Effector memory CD4-positive, alpha-beta T cell (primary cell): ENCODE measurements around the gene SMYD1.

ENCODE experiments used
- DNase-seq, 3 donors: peaks; one replicate each; pipeline ENCODE4 v3.0.0-alpha.2; 2020
- H3K27ac ChIP-seq: 2 replicates; pipeline ENCODE4 v1.7.0; 2013; ENCODE audit warnings: mild to moderate bottlenecking, low read length, moderate library complexity; ENCODE audit not compliant: insufficient read depth, poor library complexity, severe bottlenecking
- H3K27me3 ChIP-seq: replicated peaks from 2 replicates; pipeline ENCODE4 v1.7.0; 2013; ENCODE audit warnings: mild to moderate bottlenecking, low read length; ENCODE audit not compliant: insufficient read depth, control insufficient read depth, poor library complexity, severe bottlenecking
- H3K36me3 ChIP-seq: 2 replicates; pipeline ENCODE4 v1.7.0; 2013; ENCODE audit warnings: mild to moderate bottlenecking, low read length, moderate library complexity; ENCODE audit not compliant: control insufficient read depth, insufficient read depth
- H3K4me1 ChIP-seq: 2 replicates; pipeline ENCODE4 v1.7.0; 2013; ENCODE audit warnings: low read length, mild to moderate bottlenecking; ENCODE audit not compliant: control insufficient read depth, insufficient read depth, poor library complexity, severe bottlenecking
- H3K4me3 ChIP-seq: 2 replicates; pipeline ENCODE4 v1.7.0; 2013; ENCODE audit warnings: low read length, low read depth, mild to moderate bottlenecking; ENCODE audit not compliant: insufficient read depth, poor library complexity, severe bottlenecking
- H3K9me3 ChIP-seq: 2 replicates; pipeline ENCODE4 v1.7.0; 2013; ENCODE audit warnings: mild to moderate bottlenecking, low read length, moderate library complexity; ENCODE audit not compliant: control insufficient read depth

The SMYD1 gene

DNA sequence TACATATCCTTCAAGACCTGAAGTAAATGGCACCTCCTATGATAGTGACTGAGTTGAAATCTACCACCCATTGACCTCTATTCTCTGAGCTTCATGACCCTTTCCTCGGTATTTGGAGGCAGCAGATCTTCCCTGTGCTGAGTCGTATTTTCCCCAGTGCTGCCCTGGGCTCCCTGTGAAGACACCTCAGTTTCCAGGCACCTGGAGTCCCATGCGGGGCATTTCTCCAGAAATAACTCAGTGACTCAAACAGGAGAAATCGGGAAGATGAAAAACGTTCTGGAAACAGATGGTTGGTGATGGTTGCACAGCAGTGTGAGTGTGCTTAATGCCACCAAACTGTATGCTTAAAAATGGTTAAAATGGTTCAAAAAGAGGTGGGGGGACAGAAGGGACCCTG lies 18.0 kb downstream of the SMYD1 start:
- Histone ChIP-seq H3K4me3 (no peak overlapping the region), H3K27ac (no peak overlapping the region), H3K4me1 (no peaks in the 10 kb centered on the region)

DNA sequence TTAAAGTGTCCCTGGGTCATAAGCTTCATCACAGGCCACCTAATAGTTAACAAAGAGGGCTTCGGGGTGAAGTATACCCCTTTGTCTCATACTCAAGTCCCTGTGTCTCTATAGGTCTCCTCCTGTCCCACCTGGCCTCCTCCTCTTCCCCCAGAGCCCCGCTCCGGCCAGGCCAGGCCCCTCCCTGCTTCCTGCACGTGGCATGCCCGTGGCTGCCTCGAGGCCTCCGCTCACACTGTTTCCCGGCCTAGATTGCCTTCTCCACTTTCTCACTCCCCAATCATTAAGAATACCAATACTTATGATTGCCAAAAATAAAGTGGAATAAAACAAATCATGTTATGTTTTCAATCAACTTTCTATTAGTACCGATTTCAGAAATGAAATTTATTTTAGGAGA lies 18.8 kb downstream of the SMYD1 start:
- H3K4me3 ChIP-seq: no peak overlapping the region
- no peak for DNase-seq
- no peaks in the 10 kb centered on the region for H3K9me3 ChIP-seq
- H3K27me3 ChIP-seq: no peaks in the 10 kb centered on the region
- H3K27ac ChIP-seq: no peak overlapping the region
- no peaks in the 10 kb centered on the region for H3K4me1 ChIP-seq
- H3K36me3 ChIP-seq: no peaks in the 10 kb centered on the region

More for the DNA sequence above, 18.0 kb downstream of the SMYD1 start:
- Histone ChIP-seq H3K36me3 (no peaks in the 10 kb centered on the region), H3K27me3 (no peaks in the 10 kb centered on the region), H3K9me3 (no peaks in the 10 kb centered on the region)
- no peak for DNase-seq

DNA sequence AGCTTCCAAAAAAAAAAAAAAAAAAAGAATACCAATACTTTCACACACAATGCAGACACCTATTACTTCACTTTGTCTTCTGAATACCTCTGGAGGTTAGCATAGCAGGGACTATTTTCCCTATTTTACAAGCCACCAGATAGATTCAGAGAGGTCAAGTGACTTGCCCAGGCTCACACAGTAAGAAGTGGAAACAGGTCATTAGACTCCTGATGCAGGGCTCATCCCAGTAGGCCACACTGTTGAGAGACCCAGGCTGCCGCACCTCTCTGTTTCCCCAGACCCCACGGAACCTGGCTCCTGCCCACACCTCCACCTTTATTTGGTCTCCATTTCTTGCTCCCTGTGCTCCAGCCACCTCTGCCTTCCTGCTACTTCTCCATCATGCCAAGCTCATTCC lies 19.4 kb downstream of the SMYD1 start:
- no peaks in the 10 kb centered on the region for H3K9me3 ChIP-seq
- no peaks in the 10 kb centered on the region for H3K36me3 ChIP-seq
- no peak overlapping the region for H3K4me3 ChIP-seq
- no peaks in the 10 kb centered on the region for H3K27me3 ChIP-seq
- H3K27ac ChIP-seq: no peak overlapping the region
- no peak for DNase-seq
- no peaks in the 10 kb centered on the region for H3K4me1 ChIP-seq

DNA sequence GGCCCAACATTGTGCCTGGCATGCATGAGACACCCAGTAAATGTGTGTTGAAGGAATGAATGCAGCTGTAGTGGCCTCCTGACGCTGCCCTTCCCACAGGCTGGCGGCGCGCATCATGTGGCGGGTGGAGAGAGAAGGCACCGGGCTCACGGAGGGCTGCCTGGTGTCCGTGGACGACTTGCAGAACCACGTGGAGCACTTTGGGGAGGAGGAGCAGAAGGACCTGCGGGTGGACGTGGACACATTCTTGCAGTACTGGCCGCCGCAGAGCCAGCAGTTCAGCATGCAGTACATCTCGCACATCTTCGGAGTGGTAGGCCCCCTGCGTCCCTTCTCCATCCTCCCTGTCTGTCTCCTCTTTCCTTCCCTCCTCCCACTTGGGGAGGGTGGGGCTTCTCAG lies 20.1 kb downstream of the SMYD1 start:
- no peak for DNase-seq
- Histone ChIP-seq H3K9me3 (no peaks in the 10 kb centered on the region), H3K27ac (no peak overlapping the region), H3K36me3 (no peaks in the 10 kb centered on the region), H3K4me1 (no peaks in the 10 kb centered on the region), H3K4me3 (no peak overlapping the region), H3K27me3 (no peaks in the 10 kb centered on the region)

DNA sequence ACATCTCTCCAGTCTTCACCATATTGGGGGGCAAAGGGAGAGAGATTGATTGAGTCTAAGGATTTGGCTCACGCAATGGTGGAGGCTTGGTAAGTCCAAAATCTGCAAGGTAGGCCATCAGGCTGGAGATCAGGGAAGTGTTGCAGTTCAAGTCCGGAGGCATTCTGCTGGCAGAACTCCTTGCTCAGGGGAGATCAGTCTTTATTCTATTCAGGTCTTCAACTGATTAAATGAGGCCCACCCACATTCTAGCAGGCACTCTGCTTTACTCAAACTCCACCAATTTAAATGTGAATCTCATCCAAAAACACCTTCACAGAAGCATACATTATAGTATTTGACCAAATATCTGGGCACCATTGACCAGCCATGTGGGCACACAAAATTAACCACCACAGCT lies 21.4 kb downstream of the SMYD1 start:
- no peak for DNase-seq
- no peak overlapping the region for H3K27ac ChIP-seq
- H3K4me1 ChIP-seq: no peaks in the 10 kb centered on the region
- H3K36me3 ChIP-seq: no peaks in the 10 kb centered on the region
- H3K9me3 ChIP-seq: no peaks in the 10 kb centered on the region
- H3K27me3 ChIP-seq: no peaks in the 10 kb centered on the region
- no peak overlapping the region for H3K4me3 ChIP-seq

DNA sequence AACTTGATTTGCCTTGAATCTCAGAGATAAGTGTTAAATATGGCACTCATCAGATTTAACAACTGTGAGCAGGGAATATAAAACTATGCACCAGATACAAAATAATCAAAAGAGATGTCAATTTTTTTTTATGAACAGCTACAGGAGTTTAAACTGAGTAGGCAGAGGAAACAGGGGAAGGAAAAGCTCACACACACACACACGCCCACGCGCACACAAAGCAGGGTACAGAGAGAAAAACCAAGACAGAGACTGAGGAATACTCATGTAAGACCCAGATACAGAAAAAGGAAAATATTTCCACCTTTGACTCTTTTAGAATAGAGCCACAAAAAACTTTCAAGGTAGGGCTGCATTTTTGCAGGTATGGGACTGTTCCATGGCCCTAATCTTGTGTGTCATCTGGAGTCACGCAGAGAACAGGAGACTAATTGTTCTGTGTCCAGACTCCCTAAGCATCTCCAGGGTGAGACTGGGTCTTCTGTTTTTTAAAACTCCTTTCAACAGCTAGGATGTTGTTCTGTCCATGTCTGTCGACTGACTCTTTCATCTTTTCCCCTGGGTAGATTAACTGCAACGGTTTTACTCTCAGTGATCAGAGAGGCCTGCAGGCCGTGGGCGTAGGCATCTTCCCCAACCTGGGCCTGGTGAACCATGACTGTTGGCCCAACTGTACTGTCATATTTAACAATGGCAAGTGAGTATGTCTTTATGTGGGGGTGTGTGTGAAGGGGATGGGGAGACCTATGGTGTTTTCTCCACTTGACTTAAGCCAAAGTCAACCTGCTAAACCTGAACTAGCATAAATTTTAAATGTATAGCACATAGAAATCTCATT lies 23.0 kb downstream of the SMYD1 start:
- no peaks in the 10 kb centered on the region for H3K9me3 ChIP-seq
- no peak overlapping the region for H3K4me3 ChIP-seq
- no peaks in the 10 kb centered on the region for H3K36me3 ChIP-seq
- no peaks in the 10 kb centered on the region for H3K4me1 ChIP-seq
- no peak overlapping the region for H3K27ac ChIP-seq
- no peaks in the 10 kb centered on the region for H3K27me3 ChIP-seq
- no peak for DNase-seq

DNA sequence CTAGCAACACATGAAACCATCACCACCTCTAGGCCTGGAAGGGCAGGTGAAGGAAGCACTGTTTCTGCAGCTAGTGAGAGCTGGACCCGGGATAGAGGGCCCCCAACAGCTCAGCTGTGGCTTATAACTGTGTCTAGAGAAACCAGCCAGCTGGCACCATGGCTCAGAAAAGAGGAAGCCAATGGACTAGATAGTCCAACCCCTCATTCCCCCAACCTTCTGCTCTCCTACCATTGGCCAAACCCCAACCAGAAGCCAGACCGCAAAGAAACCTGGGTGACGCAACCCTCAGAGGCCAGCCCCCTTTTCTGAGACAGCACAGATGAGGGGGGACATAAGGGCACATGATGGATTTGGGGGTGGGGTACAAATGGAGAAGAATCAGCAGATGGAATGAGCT lies 24.3 kb downstream of the SMYD1 start:
- Histone ChIP-seq H3K4me1 (no peaks in the 10 kb centered on the region), H3K27me3 (no peaks in the 10 kb centered on the region), H3K27ac (no peak overlapping the region), H3K9me3 (no peaks in the 10 kb centered on the region), H3K36me3 (no peaks in the 10 kb centered on the region), H3K4me3 (no peak overlapping the region)
- DNase-seq: no peak

DNA sequence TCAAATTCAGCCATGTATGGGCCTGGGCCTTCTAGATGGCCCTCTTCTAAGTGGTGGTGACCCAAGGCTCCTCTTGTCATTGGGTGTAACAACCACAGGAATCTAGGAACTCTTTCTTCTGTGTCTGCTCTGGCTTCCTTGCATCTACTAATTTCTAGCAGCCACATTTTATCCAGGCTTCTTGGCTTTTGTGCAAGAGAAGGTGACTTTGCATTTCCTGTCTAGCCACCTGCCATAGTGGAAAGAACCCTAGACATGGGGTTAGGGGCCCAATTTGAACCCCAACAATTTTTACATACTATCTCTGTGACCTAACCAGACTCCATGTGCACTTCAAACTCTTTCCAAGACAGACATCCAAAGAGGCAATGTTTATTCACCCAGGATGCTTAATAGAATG lies 25.1 kb downstream of the SMYD1 start:
- Histone ChIP-seq H3K9me3 (no peaks in the 10 kb centered on the region), H3K27me3 (no peaks in the 10 kb centered on the region), H3K4me3 (no peak overlapping the region), H3K27ac (no peak overlapping the region), H3K36me3 (no peaks in the 10 kb centered on the region), H3K4me1 (no peaks in the 10 kb centered on the region)
- no peak for DNase-seq

DNA sequence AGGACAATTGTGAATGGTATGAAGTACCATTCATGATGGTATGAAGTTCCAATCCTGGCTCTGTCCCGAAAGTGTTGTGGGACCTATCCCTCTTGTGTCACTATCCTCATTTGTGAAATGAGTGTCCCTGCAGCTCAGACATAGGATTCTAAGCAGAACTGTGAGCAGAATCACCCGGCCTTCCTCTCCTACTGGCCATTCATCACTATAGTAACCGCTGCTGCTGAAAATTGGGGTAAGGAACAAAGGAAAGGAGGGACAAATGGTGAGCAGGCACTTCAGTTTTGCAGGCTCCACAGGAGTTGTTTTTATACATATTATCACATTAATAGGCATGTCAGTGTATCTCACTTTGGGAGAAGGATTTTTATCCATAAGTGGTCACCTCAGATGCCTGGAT lies 27.4 kb downstream of the SMYD1 start:
- H3K27ac ChIP-seq: no peak overlapping the region
- H3K4me3 ChIP-seq: no peak overlapping the region
- DNase-seq: no peak
- no peaks in the 10 kb centered on the region for H3K36me3 ChIP-seq
- H3K4me1 ChIP-seq: no peaks in the 10 kb centered on the region
- no peaks in the 10 kb centered on the region for H3K27me3 ChIP-seq
- no peaks in the 10 kb centered on the region for H3K9me3 ChIP-seq

DNA sequence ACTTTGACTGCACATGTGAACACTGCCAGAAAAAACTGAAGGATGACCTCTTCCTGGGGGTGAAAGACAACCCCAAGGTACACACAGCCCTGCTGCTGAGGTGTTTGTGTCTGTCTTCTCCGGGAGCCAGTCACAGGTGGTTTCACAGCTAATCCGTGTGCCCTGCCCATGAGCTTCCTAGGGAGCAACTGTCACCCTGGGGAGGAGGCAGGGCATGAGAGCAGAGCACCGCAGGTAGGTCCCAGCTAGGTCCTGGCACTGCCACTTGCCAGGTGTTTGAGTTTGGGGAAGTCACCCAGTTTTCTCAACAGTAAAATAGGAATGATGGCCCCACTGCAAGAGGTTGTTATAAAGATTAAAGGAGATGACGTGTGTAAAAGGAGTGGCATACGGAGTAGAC lies 29.1 kb downstream of the SMYD1 start:
- Histone ChIP-seq H3K36me3 (no peaks in the 10 kb centered on the region), H3K27me3 (no peaks in the 10 kb centered on the region), H3K4me1 (no peaks in the 10 kb centered on the region), H3K27ac (no peak overlapping the region), H3K4me3 (no peak overlapping the region), H3K9me3 (no peaks in the 10 kb centered on the region)
- no peak for DNase-seq
